Peyer's patch (tissue), 4 donors: Measurements from ENCODE around the gene PTPN2.

ENCODE experiments used
- CTCF ChIP-seq, 6 experiments: fragments of 450-650 bp in 4 of 6; fragments of 200-600 bp in 2 of 6; sonication (generic) in 1 of 6; IDR thresholded peaks; one replicate each; pipeline ENCODE4 v1.5.1; 2017 to 2019; ENCODE audit warnings: antibody characterized with exemption in 6 of 6, mild to moderate bottlenecking in 3 of 6, moderate library complexity in 1 of 6
- POLR2A ChIP-seq, 2 donors: fragments of 450-650 bp; IDR thresholded peaks; one replicate each; pipeline ENCODE4 v1.5.1; 2017; ENCODE audit warnings: antibody characterized with exemption in 2 of 2, mild to moderate bottlenecking in 2 of 2, moderate library complexity in 2 of 2

GRCh38 chr18:12884406-12885323, 628 bp upstream of the PTPN2 start:
- TF ChIP-seq POLR2A (IDR thresholded peaks at IDR 0.05) = no peak
- TF ChIP-seq CTCF (IDR thresholded peaks at IDR 0.05) = no peak
